ENCODE measurements around the gene MRPL14. TPM values are rescaled to one million over a fixed set of nuclear protein-coding genes. Genes with fewer than 3 reads are reported as not detected.

MRPL14 gene
- total RNA-seq, result 49.7 and 56.1 TPM in 2 replicates

DNA sequence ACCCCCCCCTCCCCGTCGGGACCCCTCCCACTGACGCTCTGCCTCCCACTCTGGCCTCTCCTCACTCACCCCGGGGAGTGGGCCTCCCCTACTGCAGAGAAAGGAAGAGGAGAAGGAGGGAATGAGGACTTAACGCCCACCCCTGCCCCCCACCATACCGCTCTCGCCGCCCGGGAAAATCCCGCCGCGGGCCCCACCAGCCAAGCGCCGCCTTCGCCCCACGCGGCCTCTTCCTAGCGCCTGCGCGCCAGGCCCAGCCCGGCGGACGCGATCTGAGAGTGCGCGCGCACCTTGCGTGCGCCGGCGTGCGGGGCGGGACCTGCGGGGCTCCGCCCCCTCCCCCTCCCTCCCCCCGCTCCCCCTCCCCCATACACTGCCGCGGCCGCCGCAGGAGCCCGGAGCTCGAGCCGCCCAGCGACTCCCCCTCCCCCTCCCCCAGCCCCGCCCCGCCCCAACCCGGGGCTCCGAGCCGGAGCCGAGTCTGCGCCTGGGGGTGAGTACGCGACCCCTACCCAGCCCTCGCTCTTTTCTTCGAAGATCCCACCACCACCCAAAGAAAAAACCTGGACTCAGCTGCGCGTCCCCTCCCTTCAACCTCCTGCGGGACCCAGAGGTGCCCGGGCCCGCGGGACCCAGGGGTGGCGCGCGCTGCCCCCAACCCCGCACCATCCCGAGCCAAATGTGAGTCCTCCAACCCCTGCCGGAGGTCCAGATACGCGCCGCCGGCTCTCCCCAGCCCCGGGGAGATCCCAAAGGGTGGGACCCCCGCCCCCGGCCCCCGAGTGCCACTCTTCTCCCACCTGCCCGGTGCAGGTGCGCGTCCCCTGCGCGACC lies at the start of gene MRPL14, which contains the start of gene TMEM63B:
Gene MRPL14 (minus strand): TSS at position 267 of the 834 bp plus-strand sequence. CDS start 10,841 bp downstream, outside the sequence.
Gene TMEM63B (plus strand): TSS at position 369 of the 834 bp plus-strand sequence. CDS start 7,031 bp downstream, outside the sequence.

DNA sequence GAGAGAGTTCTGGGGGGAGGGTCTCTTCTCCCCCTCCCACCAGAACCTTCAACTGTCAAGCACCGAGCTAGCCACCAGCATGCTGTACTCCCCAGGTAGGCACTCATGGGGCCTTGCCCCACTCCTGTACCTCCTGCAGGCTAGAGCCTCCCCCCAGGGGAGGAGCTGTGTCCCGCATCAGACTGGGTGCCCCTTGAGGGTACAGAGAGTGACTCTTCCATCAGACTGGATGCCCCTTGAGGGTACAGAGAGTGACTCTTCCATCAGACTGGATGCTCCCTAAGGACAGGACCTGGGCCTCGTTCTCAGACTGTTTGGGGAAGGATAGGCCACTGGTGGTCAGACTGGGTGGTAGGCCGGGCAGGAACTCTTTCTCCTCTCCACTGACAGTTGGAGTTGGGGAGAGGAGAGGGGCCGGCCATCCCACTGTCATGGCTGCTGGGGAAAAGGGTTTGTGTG lies 31.5 kb upstream of the MRPL14 start, which contains the start of gene CAPN11:
Gene CAPN11 (plus strand): TSS at position 51 of the 459 bp plus-strand sequence. CDS start 29 bp downstream, at position 80.

Other genes with a start within 250 kb of the MRPL14 start
- gene TMEM63B, start 102 bp upstream of the MRPL14 start, total RNA-seq, result 29.9 and 32.2 TPM in 2 replicates
- not detected in 2 replicates for gene CAPN11, start 31.4 kb upstream of the MRPL14 start, total RNA-seq
- gene MYMX, start 89.5 kb upstream of the MRPL14 start, total RNA-seq, result not detected in 2 replicates
- gene SLC29A1, start 96.1 kb upstream of the MRPL14 start, total RNA-seq, result 25.9 and 29.4 TPM in 2 replicates
- 680 and 845 TPM in 2 replicates for gene HSP90AB1, start 119.6 kb upstream of the MRPL14 start, total RNA-seq
- gene SLC35B2, start 130.1 kb upstream of the MRPL14 start, total RNA-seq, result 64.6 and 69.5 TPM in 2 replicates
- gene NFKBIE, start 138.1 kb upstream of the MRPL14 start, total RNA-seq, result 4.3 and 8.9 TPM in 2 replicates
- under 0.01 TPM in 2 replicates for gene TMEM151B, start 143.0 kb upstream of the MRPL14 start, total RNA-seq
- 6.3 and 7.5 TPM in 2 replicates for gene AARS2, start 185.9 kb upstream of the MRPL14 start, total RNA-seq
- 0.13 TPM in 1 of 2 replicates, not detected in the other for gene SPATS1, start 215.2 kb upstream of the MRPL14 start, total RNA-seq

Data from articular chondrocyte of knee joint (primary cell).